Activated T-cell treated with anti-CD3 and anti-CD28 coated beads, Interleukin-2, amount 50 U/mL, for 72 hours (primary cell): ENCODE results near the gene MGAT4A. TPM values are rescaled to one million over a fixed set of nuclear protein-coding genes. Genes with fewer than 3 reads are reported as not detected.
A peak's percentile ranks its signal among the peaks of the same experiment; 100 is the strongest.

Experiments used
- ATAC-seq, 2 donors: fragments of 150-1000 bp; cut with Tn5 transposase; replicated peaks in 1 of 2; 2 replicates each; pipeline ENCODE4 v1.10.0; 2021; ENCODE audit warnings: moderate library complexity in 2 of 2, mild to moderate bottlenecking in 1 of 2
- DNase-seq, 2 donors: peaks; one replicate each; pipeline ENCODE4 v3.0.0; 2021 to 2022; ENCODE audit warnings: mixed read lengths in 1 of 2
- H3K27ac Mint-ChIP-seq: one replicate; pipeline ENCODE4 v1.8.0; 2022; ENCODE audit warnings: mild to moderate bottlenecking, moderate library complexity, mixed read lengths
- H3K27me3 Mint-ChIP-seq: one replicate; pipeline ENCODE4 v1.8.0; 2022; ENCODE audit warnings: low read depth, mixed read lengths
- H3K36me3 Mint-ChIP-seq, 2 donors: one replicate each; pipeline ENCODE4 v1.8.0; 2022; ENCODE audit warnings: mixed read lengths in 2 of 2, mild to moderate bottlenecking in 1 of 2; ENCODE audit not compliant: insufficient read depth in 2 of 2
- H3K4me1 Mint-ChIP-seq: one replicate; pipeline ENCODE4 v1.8.0; 2022; ENCODE audit warnings: low read depth, mixed read lengths
- H3K4me3 Mint-ChIP-seq, 2 donors: one replicate each; pipeline ENCODE4 v1.8.0; 2022; ENCODE audit warnings: mild to moderate bottlenecking in 2 of 2, mixed read lengths in 2 of 2, moderate library complexity in 2 of 2
- H3K9me3 Mint-ChIP-seq, 2 donors: one replicate each; pipeline ENCODE4 v1.8.0; 2022; ENCODE audit warnings: mixed read lengths in 2 of 2
- total RNA-seq, 2 donors: library from RNA; stranded (reverse); gene quantifications; one replicate each; pipeline ENCODE4 v1.2.3, GENCODE V29; 2022

MGAT4A gene
- total RNA-seq = 100 to 1,000 TPM; 108 to 109 TPM

DNA sequence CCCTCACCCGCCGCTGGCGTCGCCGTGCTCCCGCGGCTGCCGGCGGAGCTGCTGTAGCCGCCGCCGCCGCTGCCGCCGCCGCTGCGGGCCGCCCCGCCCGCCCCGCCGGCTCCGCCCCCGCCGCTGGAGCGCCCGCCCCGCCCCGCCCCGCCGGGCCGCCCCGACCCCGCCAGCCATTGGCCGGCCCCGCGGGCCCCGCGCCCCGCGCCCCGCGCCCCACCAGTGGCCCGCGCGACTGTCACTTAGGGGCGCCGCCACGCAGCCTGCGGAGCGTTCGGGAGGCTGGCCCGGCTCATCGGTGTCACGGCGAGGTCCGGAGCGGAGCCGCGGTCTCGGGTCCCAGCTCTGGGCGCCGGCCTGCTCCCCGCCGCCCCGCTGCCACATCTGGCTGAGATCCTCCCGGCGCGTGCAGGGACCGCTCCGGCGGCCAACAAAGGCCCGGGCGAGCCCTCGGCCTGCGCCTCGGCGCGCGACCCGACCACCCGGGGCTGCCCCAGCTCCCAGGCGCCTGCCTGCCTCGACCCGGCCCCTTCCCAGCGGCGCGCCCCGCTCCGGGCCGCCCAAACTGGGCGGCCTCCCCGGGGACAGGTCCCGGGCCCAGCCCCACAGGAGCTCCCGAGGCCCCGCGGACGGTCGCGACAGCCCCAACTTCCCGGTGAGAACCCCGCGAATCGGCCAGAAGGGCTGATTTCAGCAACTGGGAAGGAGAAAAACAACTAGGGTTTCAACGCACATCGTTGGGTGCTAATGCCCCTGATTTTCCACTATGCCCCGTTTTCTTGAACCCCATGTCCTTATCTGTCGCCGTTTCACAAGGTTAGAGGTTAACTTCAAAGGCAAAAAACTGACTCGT lies at the start of gene MGAT4A:
Gene MGAT4A (minus strand): TSS at position 92 of the 853 bp plus-strand sequence. CDS start 4,800 bp downstream, outside the sequence.
- Mint-ChIP-seq H3K36me3 (peaks cover 12% of the 10 kb centered on the region in 2 donors), H3K27ac (peak within 1 kb of the TSS; percentile 87), H3K27me3 (no peaks in the 10 kb centered on the region), H3K4me1 (peaks cover 83% of the 10 kb centered on the region), H3K9me3 (peaks cover 0 to 3% of the 10 kb centered on the region in 2 donors), H3K4me3 (peak within 1 kb of the TSS; percentile 90 to 97)
- peak; percentile 86 to 87 for DNase-seq
- ATAC-seq = peak; percentile 89 to 91

DNA sequence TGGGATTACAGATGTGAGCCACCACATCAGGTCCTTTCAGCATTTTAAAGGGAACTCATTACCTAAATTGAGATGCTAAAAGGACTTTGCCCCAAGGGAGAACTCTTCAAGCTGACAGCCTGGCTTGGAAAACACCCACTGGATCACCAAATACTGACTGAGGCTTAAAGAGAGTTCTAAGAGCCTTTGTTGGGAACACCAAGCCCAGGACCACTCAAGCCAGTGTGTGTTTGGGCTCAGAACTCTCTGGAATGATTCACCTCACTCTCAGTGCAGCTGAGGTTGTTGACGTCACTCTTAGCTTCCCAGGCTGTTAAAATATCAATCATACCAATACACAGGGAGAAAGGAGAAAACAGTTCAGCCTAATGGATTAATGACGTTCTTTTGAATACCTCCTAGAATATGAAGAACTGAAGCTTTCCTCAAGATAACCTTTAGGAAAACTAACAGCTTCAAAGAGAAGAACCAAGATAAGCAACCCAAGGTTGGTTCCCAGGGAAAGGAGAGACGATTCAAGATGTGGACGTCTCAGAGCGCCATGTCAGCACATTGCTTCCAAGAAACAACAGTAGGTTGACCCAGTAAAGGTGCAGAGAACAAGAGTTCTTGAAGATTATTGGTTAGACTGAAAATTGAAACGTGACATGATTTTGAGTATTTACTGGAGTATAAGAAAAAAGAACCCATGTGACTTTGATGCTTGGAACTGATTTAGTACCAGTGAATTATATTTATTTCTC lies 48.0 kb upstream of the MGAT4A start:
- H3K27ac Mint-ChIP-seq = no peak overlapping the region
- no peak overlapping the region for H3K4me3 Mint-ChIP-seq
- H3K36me3 Mint-ChIP-seq = peaks cover 5 to 12% of the 10 kb centered on the region in 2 donors
- no peaks in the 10 kb centered on the region for H3K27me3 Mint-ChIP-seq
- H3K4me1 Mint-ChIP-seq = peaks cover 9% of the 10 kb centered on the region
- DNase-seq (no peak), ATAC-seq (no peak)
- H3K9me3 Mint-ChIP-seq = peaks cover 2 to 8% of the 10 kb centered on the region in 2 donors

DNA sequence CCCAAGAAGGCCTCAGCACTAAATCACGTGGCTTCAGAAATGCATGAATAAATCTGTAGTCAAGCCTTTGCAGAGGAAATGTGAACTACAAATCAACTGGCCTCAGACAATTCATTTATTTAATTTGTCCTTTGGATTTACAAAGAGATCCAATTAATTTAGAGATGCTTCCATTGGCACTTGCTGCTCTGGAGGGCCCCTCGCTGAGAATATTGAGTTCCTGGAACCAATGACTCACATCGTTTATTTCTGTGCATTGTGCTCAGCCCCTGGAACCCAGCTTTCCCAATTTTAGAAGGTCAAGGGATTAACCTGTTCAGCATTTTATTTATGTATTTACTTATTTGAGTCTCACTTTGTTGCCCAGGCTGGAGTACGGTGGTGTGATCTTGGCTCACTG lies 47.2 kb upstream of the MGAT4A start:
- H3K9me3 Mint-ChIP-seq = peaks cover 2 to 8% of the 10 kb centered on the region in 2 donors
- peaks cover 5 to 12% of the 10 kb centered on the region in 2 donors for H3K36me3 Mint-ChIP-seq
- peaks cover 17% of the 10 kb centered on the region for H3K4me1 Mint-ChIP-seq
- H3K27ac Mint-ChIP-seq = no peak overlapping the region
- ATAC-seq (no peak), DNase-seq (no peak)
- no peaks in the 10 kb centered on the region for H3K27me3 Mint-ChIP-seq
- no peak overlapping the region for H3K4me3 Mint-ChIP-seq

DNA sequence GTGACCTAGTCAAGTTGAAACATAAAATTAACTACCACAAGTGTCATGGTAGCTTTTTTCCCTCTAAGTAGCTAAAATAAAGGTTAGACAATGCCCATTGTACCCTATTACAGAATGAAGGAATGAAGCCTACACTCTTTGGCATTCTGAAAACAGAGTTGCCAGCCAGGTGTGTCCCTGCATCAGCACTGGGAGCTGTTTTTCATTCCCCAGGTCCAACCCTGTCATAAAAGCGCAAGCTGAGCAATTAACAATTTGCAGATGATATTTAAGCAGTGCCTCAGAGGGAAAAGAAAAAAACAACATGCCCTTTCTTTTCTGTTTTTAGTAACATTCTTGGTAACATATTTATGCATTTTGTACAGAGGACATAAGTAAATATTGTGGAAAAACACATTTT lies 46.8 kb upstream of the MGAT4A start:
- H3K4me3 Mint-ChIP-seq = no peak overlapping the region
- H3K36me3 Mint-ChIP-seq = peaks cover 5 to 12% of the 10 kb centered on the region in 2 donors
- no peaks in the 10 kb centered on the region for H3K27me3 Mint-ChIP-seq
- peaks cover 21% of the 10 kb centered on the region for H3K4me1 Mint-ChIP-seq
- no peak for DNase-seq
- peaks cover 2 to 8% of the 10 kb centered on the region in 2 donors for H3K9me3 Mint-ChIP-seq
- no peak for ATAC-seq
- H3K27ac Mint-ChIP-seq = no peak overlapping the region

DNA sequence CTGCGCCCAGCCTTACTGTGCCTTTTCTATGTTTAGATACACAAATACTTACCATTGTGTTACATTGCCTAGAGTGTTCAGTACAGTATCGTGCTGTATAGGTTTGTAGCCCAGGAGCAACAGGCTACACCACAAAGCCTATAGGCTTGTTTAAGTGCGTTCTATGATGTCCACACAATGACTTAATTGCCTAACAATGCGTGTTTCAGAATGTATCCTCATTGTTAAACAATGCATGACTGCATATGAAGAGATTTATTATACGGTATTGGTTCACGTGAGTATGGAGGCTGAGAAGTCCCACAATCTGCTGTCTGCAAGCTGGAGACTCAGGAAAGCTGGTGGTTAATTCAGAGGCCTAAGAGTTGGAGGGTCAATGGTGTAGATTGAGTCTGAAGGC lies 46.1 kb upstream of the MGAT4A start:
- peaks cover under 1 to 4% of the 10 kb centered on the region in 2 donors for H3K9me3 Mint-ChIP-seq
- DNase-seq (no peak), ATAC-seq (no peak)
- H3K4me1 Mint-ChIP-seq = peaks cover 27% of the 10 kb centered on the region
- H3K4me3 Mint-ChIP-seq = no peak overlapping the region
- H3K36me3 Mint-ChIP-seq = peaks cover 2 to 8% of the 10 kb centered on the region in 2 donors
- no peak overlapping the region for H3K27ac Mint-ChIP-seq
- no peaks in the 10 kb centered on the region for H3K27me3 Mint-ChIP-seq

DNA sequence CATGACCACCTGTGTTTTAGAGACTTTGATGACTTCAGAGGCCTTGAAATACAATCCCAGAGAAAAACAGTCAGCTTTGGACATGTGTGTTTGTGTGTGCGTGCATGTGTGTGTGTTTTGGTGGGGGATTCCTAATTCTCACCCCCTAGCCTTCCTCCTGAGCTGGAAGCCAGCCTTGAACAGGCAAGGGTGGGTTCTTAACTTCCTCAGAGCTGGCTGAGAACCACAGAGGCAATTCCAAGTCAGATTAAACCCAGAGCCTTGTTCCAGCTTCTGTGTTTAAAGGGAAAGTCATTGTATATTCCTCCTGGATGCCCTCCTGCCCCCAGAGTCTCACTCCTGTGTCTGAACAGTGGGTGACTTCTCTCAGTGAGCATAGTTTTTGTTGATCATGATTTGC lies 45.2 kb upstream of the MGAT4A start:
- Mint-ChIP-seq H3K4me1 (peaks cover 37% of the 10 kb centered on the region), H3K27ac (no peak overlapping the region), H3K9me3 (no peaks in the 10 kb centered on the region), H3K36me3 (peaks cover under 1 to 4% of the 10 kb centered on the region in 2 donors), H3K4me3 (no peak overlapping the region), H3K27me3 (no peaks in the 10 kb centered on the region)
- ATAC-seq = no peak
- no peak for DNase-seq

DNA sequence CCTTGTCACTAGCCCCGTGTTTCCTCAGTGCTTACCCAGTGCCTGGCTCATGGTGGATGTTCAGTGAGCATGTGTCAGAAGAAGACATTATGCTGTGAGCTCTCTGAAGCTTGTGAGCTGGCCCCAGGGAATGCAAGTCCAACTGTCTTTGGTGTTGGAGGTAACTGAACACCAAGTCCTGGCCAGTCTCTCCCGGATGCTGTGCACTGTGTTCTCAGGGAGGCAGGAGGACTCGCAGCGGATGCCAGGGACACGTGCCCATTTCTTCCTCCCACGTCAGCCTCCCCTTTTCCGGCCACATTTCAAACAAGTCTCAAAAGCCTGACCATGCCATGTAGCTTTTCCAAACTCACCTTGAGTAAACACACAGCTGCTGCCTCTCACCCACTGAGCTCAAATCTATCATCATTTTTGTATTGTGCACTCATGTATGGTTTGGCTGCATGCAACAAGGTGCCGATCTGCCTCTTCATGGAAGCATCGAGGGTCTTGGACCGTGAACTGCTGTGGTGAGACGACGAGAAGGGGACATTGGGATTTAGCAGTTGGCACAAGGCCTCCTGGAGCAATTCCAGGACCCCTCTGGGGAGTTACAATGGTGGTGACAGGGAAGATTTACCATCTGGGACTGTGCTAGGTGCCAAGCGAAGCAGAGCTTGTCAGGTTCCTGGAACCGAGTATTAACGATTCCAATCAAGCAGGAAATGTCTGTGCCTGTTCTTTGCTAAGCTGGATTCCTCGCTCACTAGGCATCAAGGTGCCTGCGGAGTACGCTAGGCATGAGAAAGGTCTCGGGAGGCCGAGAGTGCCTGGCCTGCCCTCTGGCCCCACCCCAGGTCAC lies 44.4 kb upstream of the MGAT4A start:
- H3K27ac Mint-ChIP-seq = no peak overlapping the region
- no peak for ATAC-seq

DNA sequence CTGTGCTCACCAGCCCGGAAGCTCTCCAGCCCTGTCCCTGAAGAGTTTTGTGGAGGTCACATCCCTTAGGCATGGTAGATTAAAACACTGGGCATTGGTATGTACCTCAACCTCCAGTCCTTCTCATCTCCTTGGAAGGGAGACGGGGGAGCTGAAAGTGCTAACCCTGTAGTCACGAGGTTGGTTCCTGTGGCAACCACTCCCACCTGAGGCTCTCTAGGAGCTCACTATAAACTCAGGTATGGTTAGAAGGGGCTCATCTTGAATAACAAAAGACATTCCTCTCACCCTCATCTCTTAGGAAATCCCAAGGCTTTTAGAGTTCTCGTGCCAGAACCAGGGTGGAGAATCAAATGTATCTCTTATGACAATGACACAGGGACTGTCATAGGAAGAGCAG lies 43.0 kb upstream of the MGAT4A start:
- Mint-ChIP-seq H3K4me1 (peaks cover 59% of the 10 kb centered on the region), H3K27me3 (no peaks in the 10 kb centered on the region), H3K4me3 (no peak overlapping the region), H3K9me3 (no peaks in the 10 kb centered on the region), H3K36me3 (peaks cover 1 to 6% of the 10 kb centered on the region in 2 donors), H3K27ac (no peak overlapping the region)
- DNase-seq (no peak), ATAC-seq (no peak)

More for the DNA sequence above, 44.4 kb upstream of the MGAT4A start:
- no peaks in the 10 kb centered on the region for H3K27me3 Mint-ChIP-seq
- peaks cover 1 to 6% of the 10 kb centered on the region in 2 donors for H3K36me3 Mint-ChIP-seq
- H3K4me3 Mint-ChIP-seq = no peak overlapping the region
- no peaks in the 10 kb centered on the region for H3K9me3 Mint-ChIP-seq
- DNase-seq = no peak
- peaks cover 44% of the 10 kb centered on the region for H3K4me1 Mint-ChIP-seq

DNA sequence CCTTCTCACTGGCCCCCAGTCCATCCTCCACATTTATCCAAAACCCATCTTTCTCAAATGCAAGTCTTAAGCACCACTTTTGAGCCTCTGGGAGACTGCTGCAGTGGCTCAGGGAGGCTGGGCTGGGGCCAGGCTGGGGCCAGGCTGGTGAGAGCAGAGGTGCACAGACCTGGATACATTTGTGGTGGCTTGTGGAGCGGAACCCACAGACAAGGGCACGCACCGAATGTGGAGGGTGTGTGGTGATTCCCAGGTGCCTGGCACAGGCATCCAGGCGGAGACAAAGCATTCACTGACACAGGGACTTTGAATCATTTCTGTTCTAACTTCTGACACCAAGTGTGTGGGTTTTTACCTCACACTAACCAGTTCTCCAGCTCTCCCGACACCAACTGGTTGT lies 42.2 kb upstream of the MGAT4A start:
- H3K27ac Mint-ChIP-seq = peak overlapping the region; percentile 5
- H3K27me3 Mint-ChIP-seq = no peaks in the 10 kb centered on the region
- no peaks in the 10 kb centered on the region for H3K9me3 Mint-ChIP-seq
- H3K4me1 Mint-ChIP-seq = peaks cover 66% of the 10 kb centered on the region
- DNase-seq = no peak
- H3K36me3 Mint-ChIP-seq = peaks cover 1 to 6% of the 10 kb centered on the region in 2 donors
- no peak for ATAC-seq
- peak overlapping the region; percentile 83 to 95 for H3K4me3 Mint-ChIP-seq

DNA sequence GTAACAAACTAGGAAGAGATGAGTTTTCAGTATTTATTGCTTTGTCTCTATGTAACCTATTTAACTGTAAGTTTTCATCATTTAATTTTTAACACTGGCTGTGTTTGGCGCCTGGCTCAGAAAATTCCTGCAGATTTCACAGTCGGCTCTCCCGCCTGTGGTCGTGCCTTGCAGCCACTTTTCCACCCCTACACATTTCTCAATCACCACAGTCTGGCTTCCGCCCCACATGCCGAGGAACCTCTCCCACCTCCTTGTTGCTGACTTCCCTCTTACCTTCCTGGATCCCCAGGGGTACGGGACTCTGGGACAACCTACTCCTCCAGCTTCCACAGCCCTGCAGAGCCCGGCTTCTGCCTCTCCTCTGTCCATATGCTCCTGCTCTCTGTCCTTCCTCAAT lies 41.6 kb upstream of the MGAT4A start:
- H3K4me1 Mint-ChIP-seq = peaks cover 73% of the 10 kb centered on the region
- DNase-seq (no peak), ATAC-seq (no peak)
- peak overlapping the region; percentile 83 to 95 for H3K4me3 Mint-ChIP-seq
- no peaks in the 10 kb centered on the region for H3K27me3 Mint-ChIP-seq
- H3K27ac Mint-ChIP-seq = peak overlapping the region; percentile 87
- H3K36me3 Mint-ChIP-seq = peaks cover 1 to 6% of the 10 kb centered on the region in 2 donors
- H3K9me3 Mint-ChIP-seq = no peaks in the 10 kb centered on the region

DNA sequence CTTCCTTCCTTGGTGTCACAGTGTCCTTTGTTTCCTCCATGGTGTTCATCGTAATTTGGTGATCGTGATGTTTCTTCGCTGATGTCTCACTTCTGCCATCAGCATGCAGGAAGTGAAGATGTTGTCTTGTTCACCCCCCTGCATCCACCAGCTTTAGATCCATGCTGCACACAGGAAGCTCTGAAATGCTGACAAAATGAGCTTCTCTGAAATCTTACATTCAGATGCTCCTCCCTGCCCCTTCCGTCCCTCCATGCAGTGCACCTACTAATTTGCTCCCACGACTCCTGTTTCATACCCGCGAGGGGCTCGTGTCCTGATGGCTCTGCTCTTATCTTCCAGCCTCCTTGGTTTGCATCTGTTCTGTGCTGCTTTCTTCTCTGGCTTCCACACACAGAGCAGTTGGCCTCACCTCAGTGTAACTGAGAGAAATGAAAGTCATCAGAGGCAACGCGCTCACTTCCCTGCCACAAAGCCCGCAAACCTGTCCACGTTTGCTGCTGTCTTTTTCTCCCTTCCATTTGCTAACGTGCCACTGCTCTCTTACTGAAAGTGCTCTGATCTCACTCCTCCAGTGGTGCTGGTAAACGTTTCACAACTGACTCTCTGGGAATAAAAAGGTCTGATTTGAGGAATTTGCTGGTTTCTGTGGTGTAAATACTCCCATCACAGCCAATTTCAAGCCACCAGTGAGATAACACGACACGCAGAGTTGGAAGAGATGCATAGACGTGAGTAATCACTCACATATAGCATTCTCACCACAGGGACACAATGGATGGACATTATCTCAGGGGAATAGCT lies 41.0 kb upstream of the MGAT4A start:
- H3K27me3 Mint-ChIP-seq = no peaks in the 10 kb centered on the region
- peak overlapping the region; percentile 87 for H3K27ac Mint-ChIP-seq
- H3K4me1 Mint-ChIP-seq = peaks cover 79% of the 10 kb centered on the region
- peak; percentile 64 to 71 for ATAC-seq
- H3K36me3 Mint-ChIP-seq = peaks cover 1 to 6% of the 10 kb centered on the region in 2 donors
- H3K9me3 Mint-ChIP-seq = no peaks in the 10 kb centered on the region
- DNase-seq = peak; percentile 63 to 70
- peak overlapping the region; percentile 83 to 95 for H3K4me3 Mint-ChIP-seq

DNA sequence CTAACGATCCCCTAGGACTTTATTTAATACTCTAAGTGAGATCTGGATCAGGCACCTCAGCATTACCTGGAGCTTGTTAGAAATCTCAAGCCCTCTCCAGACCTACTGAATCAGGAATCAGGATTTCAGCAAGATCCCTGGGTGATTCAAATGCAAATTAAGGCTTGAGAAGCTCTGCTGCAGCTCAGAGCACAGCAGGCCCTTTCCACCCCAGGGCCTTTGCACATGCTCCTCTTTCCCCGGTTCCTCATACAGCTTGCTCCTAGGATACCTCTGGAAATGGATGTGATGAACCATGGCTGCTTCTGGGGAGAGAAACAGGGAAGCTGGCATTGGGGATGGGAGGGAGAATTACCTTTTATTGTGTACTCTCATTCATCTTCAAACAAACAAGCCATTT lies 40.3 kb upstream of the MGAT4A start:
- peak overlapping the region; percentile 87 for H3K27ac Mint-ChIP-seq
- peak overlapping the region; percentile 83 to 95 for H3K4me3 Mint-ChIP-seq
- peaks cover 85% of the 10 kb centered on the region for H3K4me1 Mint-ChIP-seq
- H3K9me3 Mint-ChIP-seq = no peaks in the 10 kb centered on the region
- no peaks in the 10 kb centered on the region for H3K27me3 Mint-ChIP-seq
- DNase-seq (no peak), ATAC-seq (no peak)
- H3K36me3 Mint-ChIP-seq = peaks cover 1 to 6% of the 10 kb centered on the region in 2 donors
